GM03348 (cell line): ENCODE measurements around the gene ACTRT2.

Source experiments
- DNase-seq: peaks from one replicate; pipeline ENCODE4 v3.0.0; 2012; ENCODE audit warnings: low spot score

ACTRT2 gene

GRCh38 chr1:3069491-3070308 lies 48.4 kb downstream of the ACTRT2 start:
- DNase-seq, result peak; percentile 85

DNA sequence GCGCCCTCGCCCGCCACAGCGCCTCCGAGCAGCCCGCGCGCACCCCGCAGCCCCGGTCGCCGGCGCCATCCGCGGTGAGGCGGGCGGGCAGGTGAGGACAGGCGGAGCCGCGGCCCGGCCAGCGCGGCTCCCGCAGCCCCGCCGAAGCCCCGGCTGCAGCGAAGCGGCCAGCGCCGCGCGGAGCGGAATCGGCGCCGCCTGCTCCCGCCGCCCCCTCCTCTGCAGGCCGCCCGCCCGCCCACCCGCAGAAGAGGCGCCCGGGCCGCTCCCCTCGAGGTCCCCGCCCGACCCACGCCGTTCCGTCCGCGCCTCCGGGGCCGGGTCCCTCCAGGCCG lies 49.0 kb downstream of the ACTRT2 start:
- DNase-seq, result no peak

GRCh38 chr1:3070644-3071564 lies 49.6 kb downstream of the ACTRT2 start:
- DNase-seq, result peak; percentile 51

DNA sequence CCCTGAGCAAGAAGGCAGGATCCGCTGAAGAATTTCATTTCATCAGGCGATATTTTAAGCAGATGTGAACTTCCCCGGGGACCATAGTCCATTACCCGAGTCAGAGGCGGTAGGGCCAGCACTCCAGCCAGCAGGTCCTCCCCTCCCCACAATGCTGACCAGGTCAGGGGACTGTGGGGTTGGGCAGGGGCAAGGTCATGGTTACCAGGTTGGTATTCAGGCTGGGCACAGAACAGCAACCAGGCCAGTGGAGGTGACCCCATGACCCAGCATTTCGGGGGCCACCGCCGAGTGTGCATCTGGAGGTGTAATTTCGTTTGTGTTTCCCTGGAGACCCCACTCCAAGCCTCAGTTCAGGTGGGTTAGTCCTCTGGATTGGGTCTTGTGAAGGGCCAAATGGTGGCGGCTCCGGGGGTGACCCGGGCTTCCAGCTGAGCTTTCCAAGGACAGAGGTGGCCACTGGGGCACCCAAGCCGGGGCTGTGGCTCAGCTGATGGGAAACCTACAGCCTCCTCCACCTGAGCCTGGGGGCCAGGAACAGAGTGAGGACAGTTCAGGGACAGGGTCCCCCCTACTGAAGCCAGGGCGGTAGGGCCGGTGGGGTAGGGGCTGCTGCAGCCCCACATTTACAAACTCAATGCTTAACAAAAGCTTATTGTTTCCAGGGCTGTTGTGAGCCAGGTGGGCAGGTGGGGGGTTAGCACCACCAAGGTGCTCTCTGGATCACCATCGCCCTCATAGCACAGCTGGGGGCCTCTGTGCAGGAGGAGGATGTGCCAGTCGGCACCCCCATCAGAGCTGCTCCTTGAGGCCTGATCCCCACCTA lies 50.5 kb downstream of the ACTRT2 start:
- DNase-seq, result no peak
